T-helper 1 cell treated with Interleukin-12 subunit alpha and Interleukin-12 subunit beta and Interleukin-4 antibody, amounts not matched to agents 30 ng/mL and 1 ng/mL, for 36 hours (primary cell): ENCODE measurements around the gene SELENOM. TPM values are rescaled to one million over a fixed set of nuclear protein-coding genes. Genes with fewer than 3 reads are reported as not detected.

Experiments used
- total RNA-seq: library from RNA; stranded (reverse); gene quantifications from 2 replicates; pipeline ENCODE4 v1.2.3, GENCODE V29; 2022

SELENOM gene
- total RNA-seq, 1 donor from 2014 or later: 9.6 TPM

Other genes starting within 250 kb of the SELENOM start
- 38.7 and 46.5 TPM in 2 replicates for gene MORC2, start 138.8 kb downstream of the SELENOM start, total RNA-seq
- 79.4 and 84.6 TPM in 2 replicates for gene TUG1, start 138.3 kb downstream of the SELENOM start, total RNA-seq
- gene SMTN, start 26.2 kb downstream of the SELENOM start, total RNA-seq: 11.4 and 12.8 TPM in 2 replicates
- 0.34 TPM in 1 of 2 replicates, not detected in the other for gene INPP5J, start 15.4 kb upstream of the SELENOM start, total RNA-seq
- not detected in 2 replicates for gene PLA2G3, start 32.9 kb upstream of the SELENOM start, total RNA-seq
- gene RNF185, start 52.6 kb upstream of the SELENOM start, total RNA-seq: 22.7 and 24.6 TPM in 2 replicates
- 54.4 and 65.2 TPM in 2 replicates for gene LIMK2, start 104.7 kb upstream of the SELENOM start, total RNA-seq
- gene PIK3IP1, start 184.9 kb upstream of the SELENOM start, total RNA-seq: 54.4 and 55.9 TPM in 2 replicates
- gene PATZ1, start 238.8 kb upstream of the SELENOM start, total RNA-seq: 27.4 and 31.0 TPM in 2 replicates